ENCODE measurements around the gene TBX19.

GRCh38 chr1:168265596-168265995 lies 15.1 kb upstream of the TBX19 start:
- TF ChIP-seq CTCF (IDR thresholded peaks at IDR 0.05 in 2 of 3, conservative IDR thresholded peaks at IDR 0.05 in 1 of 3; ENCODE audit: borderline replicate concordance in 1 of 3, insufficient read depth in 1 of 3, low read depth in 2 of 3, low read length in 2 of 3) (no peak), SIN3A (IDR thresholded peaks at IDR 0.05; ENCODE audit: low read depth) (no peak)
- TF ChIP-seq, protein P1, sequence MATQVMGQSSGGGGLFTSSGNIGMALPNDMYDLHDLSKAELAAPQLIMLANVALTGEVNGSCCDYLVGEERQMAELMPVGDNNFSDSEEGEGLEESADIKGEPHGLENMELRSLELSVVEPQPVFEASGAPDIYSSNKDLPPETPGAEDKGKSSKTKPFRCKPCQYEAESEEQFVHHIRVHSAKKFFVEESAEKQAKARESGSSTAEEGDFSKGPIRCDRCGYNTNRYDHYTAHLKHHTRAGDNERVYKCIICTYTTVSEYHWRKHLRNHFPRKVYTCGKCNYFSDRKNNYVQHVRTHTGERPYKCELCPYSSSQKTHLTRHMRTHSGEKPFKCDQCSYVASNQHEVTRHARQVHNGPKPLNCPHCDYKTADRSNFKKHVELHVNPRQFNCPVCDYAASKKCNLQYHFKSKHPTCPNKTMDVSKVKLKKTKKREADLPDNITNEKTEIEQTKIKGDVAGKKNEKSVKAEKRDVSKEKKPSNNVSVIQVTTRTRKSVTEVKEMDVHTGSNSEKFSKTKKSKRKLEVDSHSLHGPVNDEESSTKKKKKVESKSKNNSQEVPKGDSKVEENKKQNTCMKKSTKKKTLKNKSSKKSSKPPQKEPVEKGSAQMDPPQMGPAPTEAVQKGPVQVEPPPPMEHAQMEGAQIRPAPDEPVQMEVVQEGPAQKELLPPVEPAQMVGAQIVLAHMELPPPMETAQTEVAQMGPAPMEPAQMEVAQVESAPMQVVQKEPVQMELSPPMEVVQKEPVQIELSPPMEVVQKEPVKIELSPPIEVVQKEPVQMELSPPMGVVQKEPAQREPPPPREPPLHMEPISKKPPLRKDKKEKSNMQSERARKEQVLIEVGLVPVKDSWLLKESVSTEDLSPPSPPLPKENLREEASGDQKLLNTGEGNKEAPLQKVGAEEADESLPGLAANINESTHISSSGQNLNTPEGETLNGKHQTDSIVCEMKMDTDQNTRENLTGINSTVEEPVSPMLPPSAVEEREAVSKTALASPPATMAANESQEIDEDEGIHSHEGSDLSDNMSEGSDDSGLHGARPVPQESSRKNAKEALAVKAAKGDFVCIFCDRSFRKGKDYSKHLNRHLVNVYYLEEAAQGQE (IDR thresholded peaks at IDR 0.05; ENCODE audit: low read depth): no peak

Data from HCT116 (cell line).